ENCODE results near the gene ELFN2. TPM values are rescaled to one million over a fixed set of nuclear protein-coding genes. Genes with fewer than 3 reads are reported as not detected.

The ELFN2 gene
- polyA plus RNA-seq, 4 donors: 0.07 to 0.16 TPM; not detected in 2

DNA sequence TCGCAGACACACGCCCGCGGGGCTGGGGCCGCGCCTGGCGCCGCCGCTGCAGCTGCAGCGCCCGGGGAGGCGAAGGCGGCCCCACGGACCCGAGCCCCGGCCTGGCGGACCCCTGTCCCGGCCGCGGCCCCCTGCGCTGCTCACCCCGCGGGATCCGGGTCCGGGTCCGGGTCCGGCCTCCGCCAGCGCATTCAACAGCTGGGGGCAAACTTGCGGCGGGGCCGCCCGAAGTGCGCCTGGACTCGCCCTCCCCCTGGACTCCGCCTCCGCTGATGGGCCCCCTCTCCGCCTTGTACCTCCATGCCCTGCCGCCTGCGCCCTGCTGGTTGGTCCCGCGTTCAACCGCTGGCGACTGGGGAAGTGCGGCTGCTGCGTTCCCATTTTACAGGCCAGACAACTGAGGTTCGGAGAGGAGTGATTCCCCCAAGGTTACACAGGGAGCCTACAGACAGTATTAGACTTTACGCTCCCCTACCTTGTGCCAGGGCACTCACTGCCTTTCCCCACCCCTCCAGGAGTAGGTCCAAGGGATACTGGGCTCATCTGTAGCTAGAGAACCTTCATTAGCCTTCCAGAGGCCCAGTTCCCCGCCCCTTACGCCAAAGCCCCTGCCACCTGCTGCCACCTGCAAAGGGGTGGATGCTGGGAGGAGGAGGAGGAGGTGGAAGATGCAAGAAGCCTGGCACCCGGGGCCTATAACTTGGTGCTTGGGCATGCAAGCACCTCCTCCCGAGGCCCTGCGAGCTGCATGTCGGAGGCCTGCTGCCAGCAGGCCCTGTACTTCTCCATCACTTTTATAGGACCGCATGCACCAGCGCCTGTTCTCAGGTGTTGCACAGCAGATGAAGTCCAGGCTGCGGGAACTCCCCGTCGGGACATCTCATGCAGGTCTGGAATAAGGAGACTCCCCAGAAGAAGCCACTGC is 694 bp upstream of the ELFN2 start:
- no peak for FAIRE-seq
- WGBS, 3 donors: 15 to 17% (median 17%) methylated on average over 39 to 59 of the region's 59 CpGs
- H3K4me3 ChIP-seq (ENCODE audit: low read depth in 1 of 3, low read length in 3 of 3): peak overlapping the region in 1 of 3 donors; percentile 43
- H3K27ac ChIP-seq (ENCODE audit: low read depth in 1 of 3, low read length in 2 of 3): no peak overlapping the region
- no peaks in the 10 kb centered on the region for H3K36me3 ChIP-seq (ENCODE audit: control insufficient read depth in 3 of 3, insufficient read depth in 2 of 3, low read depth in 1 of 3, low read length in 3 of 3)
- H3K9me3 ChIP-seq (ENCODE audit: control insufficient read depth in 2 of 2, insufficient read depth in 1 of 2, low read depth in 1 of 2, low read length in 1 of 2): peaks cover 0 to 7% of the 10 kb centered on the region in 2 donors
- peaks cover 6 to 51% (median 25%) of the 10 kb centered on the region in 3 donors for H3K27me3 ChIP-seq (ENCODE audit: control insufficient read depth in 3 of 3, insufficient read depth in 3 of 3, low read length in 3 of 3)
- peaks cover 0 to 4% (median 0%) of the 10 kb centered on the region in 3 donors for H3K4me1 ChIP-seq (ENCODE audit: control insufficient read depth in 3 of 3, insufficient read depth in 2 of 3, low read depth in 1 of 3, low read length in 2 of 3)
- no peak for DNase-seq

DNA sequence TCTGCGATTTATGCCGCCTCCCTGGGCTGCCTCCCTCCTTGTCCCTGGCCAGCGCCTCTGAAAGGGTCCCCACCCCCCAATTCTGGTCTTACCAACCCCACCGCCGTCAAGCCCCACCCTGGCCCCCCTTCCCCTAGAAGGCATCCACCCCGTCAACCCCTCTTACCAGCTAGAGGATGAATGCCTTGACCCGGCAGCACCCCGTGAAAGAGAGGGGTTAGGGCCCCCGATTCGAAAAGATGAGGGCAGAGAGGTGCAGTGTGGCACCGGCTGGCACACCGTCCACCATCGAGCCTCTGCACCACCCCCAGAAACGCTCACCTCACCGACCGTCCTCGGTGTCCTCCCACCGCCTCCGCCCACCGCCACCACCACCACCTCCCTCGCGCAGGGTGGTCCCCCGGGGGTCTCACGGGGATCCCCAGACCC is 559 bp downstream of the ELFN2 start:
- Histone ChIP-seq H3K4me1 (ENCODE audit: control insufficient read depth in 3 of 3, insufficient read depth in 2 of 3, low read depth in 1 of 3, low read length in 2 of 3) (peaks cover 0 to 4% (median 0%) of the 10 kb centered on the region in 3 donors), H3K4me3 (ENCODE audit: low read depth in 1 of 3, low read length in 3 of 3) (peak overlapping the region in 2 of 3 donors; percentile 30 to 43), H3K27me3 (ENCODE audit: control insufficient read depth in 3 of 3, insufficient read depth in 3 of 3, low read length in 3 of 3) (peaks cover 9 to 55% (median 25%) of the 10 kb centered on the region in 3 donors), H3K27ac (ENCODE audit: low read depth in 1 of 3, low read length in 2 of 3) (no peak overlapping the region), H3K9me3 (ENCODE audit: control insufficient read depth in 2 of 2, insufficient read depth in 1 of 2, low read depth in 1 of 2, low read length in 1 of 2) (no peaks in the 10 kb centered on the region), H3K36me3 (ENCODE audit: control insufficient read depth in 3 of 3, insufficient read depth in 2 of 3, low read depth in 1 of 3, low read length in 3 of 3) (no peaks in the 10 kb centered on the region)
- FAIRE-seq (no peak), DNase-seq (no peak)
- WGBS, 3 donors: 0 to 3% (median 3%) methylated on average over 20 to 24 of the region's 24 CpGs

DNA sequence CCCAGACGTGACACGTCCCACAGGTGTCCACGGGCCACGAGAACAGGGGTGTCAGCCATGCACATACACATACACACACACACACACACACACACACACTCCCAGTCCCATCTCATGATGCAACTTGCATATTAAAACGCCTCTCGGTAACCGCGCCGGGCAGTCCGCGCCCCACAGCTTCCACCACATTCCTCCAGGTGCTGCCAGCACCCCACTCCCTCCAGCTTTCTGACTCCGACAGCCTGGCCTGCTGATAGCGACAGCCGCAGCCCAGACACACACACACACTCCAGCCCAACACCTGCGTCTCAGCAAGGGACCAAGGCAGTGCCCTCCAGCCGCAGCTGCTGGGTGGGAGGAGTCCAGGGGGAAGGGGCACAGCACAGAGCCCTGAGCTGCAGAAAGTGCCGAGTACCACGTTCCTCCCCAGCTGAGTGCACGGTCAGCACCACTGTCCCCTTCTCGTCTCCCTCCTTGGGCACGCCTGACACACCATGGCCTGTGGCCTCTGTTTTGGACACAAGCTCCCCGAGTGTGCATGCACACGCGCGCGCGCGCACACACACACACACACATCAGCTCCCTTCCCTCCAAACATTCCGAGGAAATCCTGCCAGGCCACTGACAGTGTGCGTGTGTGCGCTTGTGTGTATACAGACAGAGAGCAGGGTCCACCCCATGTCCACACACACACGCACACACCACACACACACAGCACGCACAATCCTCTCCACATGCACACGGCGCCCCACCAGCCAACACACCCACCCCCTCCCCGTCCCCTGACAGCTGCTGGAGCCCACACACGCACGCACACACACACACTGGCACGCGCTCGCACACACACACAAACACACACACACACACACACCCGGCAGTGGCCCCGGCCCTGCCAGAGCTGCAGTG is 1.2 kb downstream of the ELFN2 start:
- Histone ChIP-seq H3K27me3 (ENCODE audit: control insufficient read depth in 3 of 3, insufficient read depth in 3 of 3, low read length in 3 of 3) (peaks cover 10 to 62% (median 25%) of the 10 kb centered on the region in 3 donors), H3K4me3 (ENCODE audit: low read depth in 1 of 3, low read length in 3 of 3) (no peak overlapping the region), H3K4me1 (ENCODE audit: control insufficient read depth in 3 of 3, insufficient read depth in 2 of 3, low read depth in 1 of 3, low read length in 2 of 3) (peaks cover 0 to 4% (median 0%) of the 10 kb centered on the region in 3 donors), H3K9me3 (ENCODE audit: control insufficient read depth in 2 of 2, insufficient read depth in 1 of 2, low read depth in 1 of 2, low read length in 1 of 2) (no peaks in the 10 kb centered on the region), H3K27ac (ENCODE audit: low read depth in 1 of 3, low read length in 2 of 3) (no peak overlapping the region), H3K36me3 (ENCODE audit: control insufficient read depth in 3 of 3, insufficient read depth in 2 of 3, low read depth in 1 of 3, low read length in 3 of 3) (no peaks in the 10 kb centered on the region)
- FAIRE-seq: no peak
- WGBS, 3 donors: 4 to 20% (median 10%) methylated on average over 37 to 43 of the region's 43 CpGs
- peak in 1 of 2 donors; percentile 45 for DNase-seq

DNA sequence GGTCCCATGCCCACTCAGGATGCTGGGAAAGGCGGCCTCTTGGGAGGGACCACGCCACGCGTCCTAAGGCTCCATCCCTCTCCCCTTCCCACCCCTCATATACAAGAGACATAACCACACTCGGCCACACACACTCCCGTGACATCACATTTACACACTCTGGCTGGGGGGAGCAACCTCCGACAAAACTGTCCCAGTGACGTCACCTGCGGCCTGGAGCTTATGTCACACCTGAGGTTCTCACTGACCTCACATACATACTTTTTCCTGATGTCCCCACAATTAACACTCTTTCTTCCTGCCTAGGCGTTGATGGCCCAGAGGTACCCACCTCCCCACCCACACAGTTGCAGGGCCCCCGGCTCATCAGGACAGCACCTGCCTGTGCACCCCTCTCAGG is 1.9 kb downstream of the ELFN2 start:
- H3K36me3 ChIP-seq (ENCODE audit: control insufficient read depth in 3 of 3, insufficient read depth in 2 of 3, low read depth in 1 of 3, low read length in 3 of 3): no peaks in the 10 kb centered on the region
- 61 to 80% (median 61%) methylated on average over 11 of the region's 11 CpGs for WGBS, 3 donors
- FAIRE-seq: no peak
- H3K9me3 ChIP-seq (ENCODE audit: control insufficient read depth in 2 of 2, insufficient read depth in 1 of 2, low read depth in 1 of 2, low read length in 1 of 2): no peaks in the 10 kb centered on the region
- peaks cover 12 to 69% (median 31%) of the 10 kb centered on the region in 3 donors for H3K27me3 ChIP-seq (ENCODE audit: control insufficient read depth in 3 of 3, insufficient read depth in 3 of 3, low read length in 3 of 3)
- no peak for DNase-seq
- no peak overlapping the region for H3K4me3 ChIP-seq (ENCODE audit: low read depth in 1 of 3, low read length in 3 of 3)
- no peak overlapping the region for H3K27ac ChIP-seq (ENCODE audit: low read depth in 1 of 3, low read length in 2 of 3)
- peaks cover 0 to 4% (median 0%) of the 10 kb centered on the region in 3 donors for H3K4me1 ChIP-seq (ENCODE audit: control insufficient read depth in 3 of 3, insufficient read depth in 2 of 3, low read depth in 1 of 3, low read length in 2 of 3)

DNA sequence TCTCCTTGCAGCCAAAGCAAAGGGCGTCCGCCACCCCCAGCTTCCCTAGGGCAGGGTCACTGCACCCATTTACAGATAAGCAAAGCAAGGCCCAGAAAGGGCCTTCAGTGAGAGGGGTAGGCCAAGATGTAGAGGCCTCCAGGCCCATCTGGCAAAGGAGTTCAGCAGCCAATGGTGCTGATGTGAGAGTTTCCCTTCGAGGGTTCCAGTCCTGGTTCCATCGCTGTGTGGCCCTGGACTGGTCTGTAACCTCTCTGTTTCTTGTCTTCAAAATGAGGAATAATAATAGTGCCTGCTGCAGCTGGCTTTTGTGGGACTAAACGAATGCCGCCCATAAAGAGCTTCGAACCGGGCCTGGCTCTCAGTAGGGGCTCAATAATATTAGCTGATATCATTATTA is 4.0 kb downstream of the ELFN2 start:
- WGBS, 3 donors: 81 to 97% (median 92%) methylated on average over 8 of the region's 8 CpGs
- no peak for FAIRE-seq
- Histone ChIP-seq H3K36me3 (ENCODE audit: control insufficient read depth in 3 of 3, insufficient read depth in 2 of 3, low read depth in 1 of 3, low read length in 3 of 3) (no peaks in the 10 kb centered on the region), H3K27me3 (ENCODE audit: control insufficient read depth in 3 of 3, insufficient read depth in 3 of 3, low read length in 3 of 3) (peaks cover 21 to 75% (median 28%) of the 10 kb centered on the region in 3 donors), H3K4me3 (ENCODE audit: low read depth in 1 of 3, low read length in 3 of 3) (no peak overlapping the region), H3K9me3 (ENCODE audit: control insufficient read depth in 2 of 2, insufficient read depth in 1 of 2, low read depth in 1 of 2, low read length in 1 of 2) (no peaks in the 10 kb centered on the region), H3K27ac (ENCODE audit: low read depth in 1 of 3, low read length in 2 of 3) (no peak overlapping the region), H3K4me1 (ENCODE audit: control insufficient read depth in 3 of 3, insufficient read depth in 2 of 3, low read depth in 1 of 3, low read length in 2 of 3) (peaks cover 0 to 4% (median 0%) of the 10 kb centered on the region in 3 donors)
- DNase-seq: no peak

DNA sequence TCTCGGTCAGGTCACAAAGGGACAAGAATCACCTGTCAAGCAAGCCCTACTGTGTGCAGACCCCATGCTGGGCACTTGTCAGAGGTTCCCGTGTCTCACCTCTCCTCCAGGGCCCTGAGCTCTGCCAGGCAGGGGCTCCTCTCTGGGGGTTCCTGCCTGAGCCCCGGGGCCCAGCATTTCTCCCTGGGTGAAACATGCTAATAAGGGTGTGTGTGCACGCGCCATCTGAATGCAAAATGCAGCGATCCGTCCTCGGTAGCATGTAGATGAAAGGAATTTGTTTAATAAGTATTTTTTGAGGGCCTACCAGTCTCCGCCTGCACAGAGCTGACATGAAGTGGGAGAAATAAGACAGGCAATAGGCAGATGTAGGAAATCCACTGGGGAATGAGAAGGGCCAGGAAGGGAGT is 5.8 kb downstream of the ELFN2 start:
- Histone ChIP-seq H3K9me3 (ENCODE audit: control insufficient read depth in 2 of 2, insufficient read depth in 1 of 2, low read depth in 1 of 2, low read length in 1 of 2) (no peaks in the 10 kb centered on the region), H3K4me3 (ENCODE audit: low read depth in 1 of 3, low read length in 3 of 3) (no peak overlapping the region), H3K36me3 (ENCODE audit: control insufficient read depth in 3 of 3, insufficient read depth in 2 of 3, low read depth in 1 of 3, low read length in 3 of 3) (no peaks in the 10 kb centered on the region), H3K27me3 (ENCODE audit: control insufficient read depth in 3 of 3, insufficient read depth in 3 of 3, low read length in 3 of 3) (peaks cover 21 to 66% (median 22%) of the 10 kb centered on the region in 3 donors), H3K4me1 (ENCODE audit: control insufficient read depth in 3 of 3, insufficient read depth in 2 of 3, low read depth in 1 of 3, low read length in 2 of 3) (no peaks in the 10 kb centered on the region), H3K27ac (ENCODE audit: low read depth in 1 of 3, low read length in 2 of 3) (no peak overlapping the region)
- FAIRE-seq (no peak), DNase-seq (no peak)
- WGBS, 3 donors: 66 to 81% (median 79%) methylated on average over 9 of the region's 9 CpGs

DNA sequence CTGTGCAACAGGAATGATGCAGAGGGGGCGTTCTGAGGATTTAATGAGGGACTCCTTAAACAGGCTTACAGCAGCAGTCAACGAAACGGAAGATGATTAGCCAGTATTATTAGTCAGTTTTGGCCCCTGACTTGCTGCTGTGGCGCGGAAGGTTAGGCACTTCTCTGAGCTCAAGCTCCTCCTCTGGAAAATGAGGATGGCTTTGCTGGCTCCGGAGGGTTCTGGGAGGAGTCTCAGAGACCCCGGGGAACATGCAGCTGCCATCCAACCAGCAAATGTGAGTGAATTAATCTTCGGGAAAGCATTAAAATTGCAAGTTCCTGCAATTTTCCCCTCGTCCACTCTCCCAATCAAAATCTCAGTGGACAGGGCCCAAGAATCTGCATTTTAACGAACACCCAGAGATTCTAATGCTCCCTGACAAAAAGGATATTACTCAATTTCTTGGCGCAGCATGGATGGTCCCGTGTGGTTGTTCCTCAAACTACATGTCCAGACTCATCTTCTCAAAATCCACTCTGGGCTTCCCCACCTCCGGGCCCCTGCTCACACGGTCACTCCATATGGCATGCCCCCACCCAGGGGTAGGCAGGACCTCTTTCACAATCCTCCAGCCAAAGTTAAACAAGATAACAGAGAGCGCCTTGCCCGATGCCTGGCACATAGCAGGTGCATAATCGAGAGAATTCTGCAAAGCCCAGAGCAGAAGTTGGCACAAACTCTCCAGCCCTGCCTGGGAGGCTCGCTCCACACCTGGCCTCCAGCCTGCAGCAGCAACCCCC is 6.4 kb downstream of the ELFN2 start:
- FAIRE-seq (no peak), DNase-seq (no peak)
- Histone ChIP-seq H3K36me3 (ENCODE audit: control insufficient read depth in 3 of 3, insufficient read depth in 2 of 3, low read depth in 1 of 3, low read length in 3 of 3) (no peaks in the 10 kb centered on the region), H3K9me3 (ENCODE audit: control insufficient read depth in 2 of 2, insufficient read depth in 1 of 2, low read depth in 1 of 2, low read length in 1 of 2) (no peaks in the 10 kb centered on the region), H3K4me3 (ENCODE audit: low read depth in 1 of 3, low read length in 3 of 3) (no peak overlapping the region), H3K27ac (ENCODE audit: low read depth in 1 of 3, low read length in 2 of 3) (no peak overlapping the region), H3K4me1 (ENCODE audit: control insufficient read depth in 3 of 3, insufficient read depth in 2 of 3, low read depth in 1 of 3, low read length in 2 of 3) (no peaks in the 10 kb centered on the region), H3K27me3 (ENCODE audit: control insufficient read depth in 3 of 3, insufficient read depth in 3 of 3, low read length in 3 of 3) (peaks cover 18 to 66% (median 21%) of the 10 kb centered on the region in 3 donors)
- WGBS, 3 donors: 24 to 44% (median 37%) methylated on average over 18 of the region's 18 CpGs
